GM18867 (cell line): ENCODE measurements around the gene BBC3.
"Not testable (repeated sequence)": the region's sequence is repeated elsewhere in the genome, so short reads cannot be mapped to it uniquely, and the experiment has no call there.

ENCODE experiments used
- ATAC-seq: cut with Tn5 transposase; IDR thresholded peaks from one replicate; pipeline ENCODE4 v1.9.1; 2021; ENCODE audit warnings: mild to moderate bottlenecking, moderate library complexity; ENCODE audit not compliant: unreplicated experiment

BBC3 gene

GRCh38 chr19:47258434-47258833, 27.4 kb upstream of the BBC3 start:
- ATAC-seq = no peak

GRCh38 chr19:47257411-47258169, 26.6 kb upstream of the BBC3 start:
- no peak for ATAC-seq

- peak; percentile 67 for ATAC-seq
Observed at GRCh38 chr19:47256693-47257410, 25.9 kb upstream of the BBC3 start.

GRCh38 chr19:47255879-47256692, 25.1 kb upstream of the BBC3 start, which contains the start of gene CCDC9:
CCDC9 (plus strand) TSS chr19:47256525; CDS start chr19:47258401, 1,876 bp downstream.
- ATAC-seq = peak; percentile 54

GRCh38 chr19:47253970-47254369, 23.0 kb upstream of the BBC3 start:
- ATAC-seq = no peak

GRCh38 chr19:47253467-47253881, 22.5 kb upstream of the BBC3 start:
- no peak for ATAC-seq

GRCh38 chr19:47253016-47253415, 22.0 kb upstream of the BBC3 start:
- ATAC-seq = not testable (repeated sequence)

- no peak for ATAC-seq
Observed at GRCh38 chr19:47247308-47247990, 16.4 kb upstream of the BBC3 start.

GRCh38 chr19:47243776-47244547, 13.0 kb upstream of the BBC3 start:
- peak; percentile 57 for ATAC-seq

GRCh38 chr19:47243364-47243775, 12.4 kb upstream of the BBC3 start:
- no peak for ATAC-seq

- ATAC-seq = no peak
Observed at GRCh38 chr19:47241919-47242577, 11.0 kb upstream of the BBC3 start.

GRCh38 chr19:47240996-47241918, 10.3 kb upstream of the BBC3 start:
- ATAC-seq = no peak

- ATAC-seq = no peak
Observed at GRCh38 chr19:47240556-47240955, 9.6 kb upstream of the BBC3 start.

GRCh38 chr19:47239610-47240296, 8.8 kb upstream of the BBC3 start:
- ATAC-seq = no peak

- ATAC-seq = no peak
Observed at GRCh38 chr19:47239152-47239551, 8.2 kb upstream of the BBC3 start.

- ATAC-seq = no peak
Observed at GRCh38 chr19:47236072-47236675, 5.2 kb upstream of the BBC3 start.

- ATAC-seq = no peak
Observed at GRCh38 chr19:47232422-47233211, 1.6 kb upstream of the BBC3 start.
